GM12873 (cell line): ENCODE results near the gene SCAI.

Source experiments
- CTCF ChIP-seq: IDR thresholded peaks from 2 replicates; pipeline ENCODE4 v1.5.1; 2012; ENCODE audit warnings: low read depth, mild to moderate bottlenecking, moderate library complexity, low read length, control low read depth; ENCODE audit not compliant: insufficient read depth; ENCODE audit errors: missing control alignments

Gene SCAI

DNA sequence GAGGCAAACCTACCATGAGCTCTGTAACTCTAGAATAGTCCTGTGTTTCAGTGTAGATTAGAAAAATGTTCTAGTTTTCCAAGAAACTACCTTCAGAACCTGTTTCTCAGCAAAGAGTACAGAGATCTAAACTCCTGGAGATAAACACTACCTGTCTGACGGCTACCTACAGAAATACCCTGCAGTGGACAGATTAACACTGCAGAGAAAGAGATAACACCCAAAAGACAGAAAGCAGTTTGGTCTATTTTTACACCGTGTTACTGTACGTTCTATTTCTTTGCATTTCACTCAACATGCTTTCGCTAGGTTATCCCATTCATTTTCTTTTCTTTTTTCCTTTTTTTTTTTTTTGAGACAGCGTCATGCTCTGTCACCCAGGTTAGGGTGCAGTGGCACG, 11.6 kb downstream of the SCAI start:
- TF ChIP-seq CTCF: no peak

DNA sequence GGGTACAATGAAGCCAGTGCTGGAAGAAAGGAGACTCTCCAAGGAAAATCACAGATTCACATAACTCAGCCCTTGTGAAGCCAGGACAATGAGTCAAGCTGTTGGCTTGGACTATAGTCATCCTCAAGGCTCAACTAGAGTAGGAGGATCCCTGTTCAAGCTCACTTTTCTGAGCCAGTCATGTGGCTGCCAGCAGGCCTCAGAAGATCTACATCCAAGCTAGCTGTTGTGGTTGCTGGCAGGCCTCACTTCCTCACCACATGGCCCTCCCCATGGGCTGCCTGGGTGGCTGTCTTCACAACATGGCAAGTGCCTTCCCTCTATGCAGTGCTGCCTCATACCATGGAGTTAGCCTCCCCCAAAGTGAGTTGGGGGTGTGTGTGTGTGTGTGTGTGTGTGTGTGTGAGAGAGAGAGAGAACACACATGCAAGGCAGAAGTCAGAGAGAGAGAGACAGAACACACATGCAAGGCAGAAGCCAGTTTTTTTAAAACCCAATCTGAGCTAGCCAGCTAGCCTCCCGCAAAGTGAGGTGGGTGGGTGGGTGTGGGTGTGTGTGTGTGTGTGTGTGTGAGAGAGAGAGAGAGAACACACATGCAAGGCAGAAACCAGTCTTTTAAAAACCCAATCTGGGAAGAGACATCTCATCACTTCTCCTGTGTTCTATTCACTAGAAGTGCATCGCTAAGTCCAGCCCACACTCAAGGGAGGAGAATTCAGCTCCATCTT, 17.1 kb downstream of the SCAI start:
- TF ChIP-seq CTCF: no peak

DNA sequence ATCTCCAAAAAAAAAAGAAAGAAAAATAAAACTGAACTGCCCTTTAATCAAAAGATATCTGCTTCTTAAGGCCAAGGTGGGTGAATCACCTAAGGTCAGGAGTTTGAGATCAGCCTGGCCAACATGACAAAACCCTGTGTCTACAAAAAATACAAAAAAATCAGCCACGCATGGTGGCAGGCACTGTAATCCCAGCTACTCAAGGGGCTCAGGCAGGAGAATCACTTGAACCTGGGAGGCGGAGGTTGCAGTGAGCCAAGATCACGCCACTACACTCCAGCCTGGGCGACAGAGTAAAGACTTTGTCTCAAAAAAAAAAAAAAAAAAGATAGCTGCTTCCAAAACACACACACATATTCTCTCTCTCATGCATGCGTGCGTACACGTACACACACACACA, 17.8 kb downstream of the SCAI start:
- TF ChIP-seq CTCF: no peak

GRCh38 chr9:125121146-125121545, 22.2 kb downstream of the SCAI start:
- TF ChIP-seq CTCF: no peak

DNA sequence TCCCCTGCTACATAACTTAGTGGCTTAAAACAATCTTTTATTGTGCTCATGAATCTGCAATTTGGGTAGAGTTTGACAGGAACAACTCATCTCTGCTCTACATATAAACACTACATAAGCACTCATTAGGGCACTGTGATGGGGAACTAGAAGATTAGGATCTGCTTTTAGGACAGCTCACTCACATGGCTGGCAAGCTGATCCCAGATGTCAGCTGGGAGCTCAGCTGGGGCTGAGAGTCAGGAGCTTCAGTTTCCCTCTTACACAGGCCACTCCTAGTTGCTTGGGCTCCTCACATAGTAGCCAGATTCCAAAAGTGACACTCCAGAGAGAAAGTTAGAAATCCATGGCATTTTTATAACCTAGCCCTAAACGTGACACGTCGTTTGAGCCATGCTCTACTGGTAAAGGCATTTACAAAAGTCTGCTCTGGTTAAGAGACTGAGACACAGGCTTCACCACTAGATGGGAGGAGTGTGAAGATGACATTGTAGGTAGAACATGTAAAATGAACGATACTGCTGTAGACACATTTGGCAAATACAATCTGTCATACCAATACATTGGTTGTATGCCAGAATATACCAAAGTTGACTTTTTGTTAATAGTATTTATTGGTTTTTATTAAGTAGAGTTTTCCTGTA, 23.6 kb downstream of the SCAI start:
- no peak for TF ChIP-seq CTCF

DNA sequence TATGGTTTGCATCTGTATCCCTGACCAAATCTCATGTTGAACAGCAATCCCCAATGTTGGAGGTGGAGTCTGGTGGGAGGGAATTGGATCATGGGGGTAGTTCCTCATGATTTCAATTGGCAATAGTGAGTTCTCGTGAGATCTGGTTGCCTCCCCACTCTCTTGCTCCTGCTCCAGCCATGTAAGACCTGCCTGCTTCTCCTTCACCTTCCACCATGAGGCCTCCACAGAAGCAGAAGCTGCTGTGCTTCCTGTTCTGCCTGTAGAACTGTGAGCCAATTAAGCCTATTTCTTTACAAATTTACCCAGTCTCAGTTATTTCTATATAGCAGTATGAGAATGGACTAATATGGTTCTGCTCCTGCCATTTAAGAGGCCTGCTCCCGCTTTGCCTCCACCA, 32.9 kb downstream of the SCAI start:
- no peak for TF ChIP-seq CTCF

GRCh38 chr9:125106285-125106893, 36.9 kb downstream of the SCAI start:
- no peak for TF ChIP-seq CTCF
